Measurements from ENCODE around the gene SP5.
"Not testable (repeated sequence)": the region's sequence is repeated elsewhere in the genome, so short reads cannot be mapped to it uniquely, and the experiment has no call there.

SP5 gene

GRCh38 chr2:170711774-170712652 lies 3.1 kb upstream of the SP5 start:
- peak; percentile 23 for DNase-seq

DNA sequence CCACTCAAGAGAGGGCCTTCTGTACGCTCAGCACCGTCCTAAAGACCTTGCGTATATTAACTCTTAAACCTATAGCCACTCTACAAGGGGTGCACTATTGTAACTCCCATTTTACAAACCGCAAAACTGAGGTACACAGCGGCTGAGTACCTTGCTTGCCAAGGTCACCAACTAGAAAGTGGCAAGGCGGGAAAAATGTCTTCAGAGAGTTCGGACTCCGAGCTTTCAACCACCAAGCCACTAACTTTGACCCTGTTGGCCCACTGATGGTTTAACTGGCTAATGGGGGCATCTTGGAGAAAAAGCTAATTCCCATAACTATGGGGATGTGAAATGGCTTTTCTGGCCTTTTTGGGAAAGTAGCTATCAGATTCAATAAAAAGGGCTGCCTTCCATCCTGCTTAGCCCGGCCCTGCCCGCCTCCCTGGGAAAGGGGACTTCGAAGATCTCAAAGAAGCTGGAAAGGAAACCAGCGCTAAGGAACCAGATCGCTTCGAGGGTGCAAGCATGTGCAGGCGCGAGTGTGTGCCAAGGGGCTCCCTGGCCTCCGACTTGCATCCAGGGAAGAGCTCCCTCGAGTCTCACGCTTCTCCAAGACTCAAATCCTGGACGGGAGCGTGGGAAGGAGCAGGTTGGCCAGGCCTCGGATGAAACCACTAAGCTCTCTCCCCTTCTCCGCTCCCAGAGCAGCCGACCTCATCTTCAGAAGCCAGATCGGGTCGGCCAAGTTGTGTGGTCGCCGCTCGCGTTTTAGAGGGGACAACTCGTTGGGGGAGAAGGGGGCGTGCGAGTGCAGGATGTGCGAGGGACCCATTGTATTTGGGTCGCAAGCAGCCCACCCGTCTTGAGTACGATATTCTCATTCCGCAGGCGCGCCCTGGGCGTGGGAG lies 2.2 kb upstream of the SP5 start:
- DNase-seq, result no peak

DNA sequence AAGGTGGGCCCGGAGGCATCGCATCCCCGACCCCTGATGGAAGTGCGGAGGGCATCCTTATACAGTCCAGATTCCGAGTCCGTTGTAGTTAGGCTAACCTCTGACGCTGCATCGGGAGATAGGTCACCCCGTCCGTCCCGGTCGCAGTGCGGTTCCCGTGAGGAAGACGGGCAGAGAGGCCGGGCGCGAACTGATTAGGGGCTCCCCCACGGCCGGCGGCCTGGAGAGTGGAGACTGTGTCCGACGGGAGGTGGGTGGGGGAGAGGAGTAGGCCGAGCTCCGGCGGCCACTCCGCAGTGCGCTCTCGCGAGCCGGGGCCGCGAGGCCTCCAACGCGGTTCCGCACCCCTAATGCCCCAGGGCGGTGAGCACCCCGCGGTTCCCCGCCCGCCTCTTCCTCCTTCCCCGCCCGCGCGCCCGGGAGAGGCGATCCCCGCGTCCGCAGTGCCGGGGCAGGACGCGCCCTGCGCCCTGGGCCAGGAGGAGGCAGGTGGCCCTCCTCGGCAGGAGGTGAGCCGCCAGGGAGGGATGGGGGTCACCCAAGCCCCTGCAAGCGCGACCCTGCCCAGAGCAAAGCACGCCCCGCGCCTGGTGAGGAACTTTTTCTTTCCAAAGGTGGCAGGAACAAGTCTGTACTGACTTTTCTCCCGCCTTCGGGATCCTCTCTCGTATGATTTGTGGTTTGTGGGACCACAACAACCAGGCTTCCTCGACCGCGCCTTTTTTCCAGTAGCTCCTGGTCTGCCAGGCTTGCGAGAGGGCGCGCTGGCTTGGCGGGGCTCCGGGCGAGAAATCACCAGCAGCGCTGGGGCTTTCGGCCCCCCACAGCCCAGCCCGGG lies 1.4 kb upstream of the SP5 start:
- peak; percentile 13 for DNase-seq

- DNase-seq, result peak; percentile 12
Observed at GRCh38 chr2:170714381-170715061, 616 bp upstream of the SP5 start.

GRCh38 chr2:170715932-170716777 lies 1.0 kb downstream of the SP5 start:
- DNase-seq, result peak; percentile 14

DNA sequence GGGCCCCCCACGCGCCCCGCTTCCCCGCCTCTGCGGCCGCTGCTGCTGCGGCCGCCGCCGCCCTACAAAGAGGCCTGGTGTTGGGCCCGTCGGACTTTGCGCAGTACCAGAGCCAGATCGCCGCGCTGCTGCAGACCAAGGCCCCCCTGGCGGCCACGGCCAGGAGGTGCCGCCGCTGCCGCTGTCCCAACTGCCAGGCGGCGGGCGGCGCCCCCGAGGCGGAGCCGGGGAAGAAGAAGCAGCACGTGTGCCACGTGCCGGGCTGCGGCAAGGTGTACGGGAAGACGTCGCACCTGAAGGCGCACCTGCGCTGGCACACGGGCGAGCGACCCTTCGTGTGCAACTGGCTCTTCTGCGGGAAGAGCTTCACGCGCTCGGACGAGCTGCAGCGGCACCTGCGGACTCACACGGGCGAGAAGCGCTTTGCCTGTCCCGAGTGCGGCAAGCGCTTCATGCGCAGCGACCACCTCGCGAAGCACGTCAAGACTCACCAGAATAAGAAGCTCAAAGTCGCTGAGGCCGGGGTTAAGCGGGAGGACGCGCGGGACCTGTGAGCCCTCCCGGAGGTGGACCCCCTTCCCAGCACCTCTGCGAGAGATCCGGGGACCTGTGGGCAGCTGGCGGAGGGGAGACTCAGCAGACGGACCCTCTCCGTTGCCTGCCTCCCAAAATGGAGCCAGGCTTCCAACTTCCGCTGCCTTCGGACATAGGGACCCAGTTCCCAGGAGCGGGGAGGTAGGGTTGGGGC lies 1.9 kb downstream of the SP5 start:
- peak; percentile 31 for DNase-seq

GRCh38 chr2:170717599-170717963 lies 2.4 kb downstream of the SP5 start:
- DNase-seq, result no peak

DNA sequence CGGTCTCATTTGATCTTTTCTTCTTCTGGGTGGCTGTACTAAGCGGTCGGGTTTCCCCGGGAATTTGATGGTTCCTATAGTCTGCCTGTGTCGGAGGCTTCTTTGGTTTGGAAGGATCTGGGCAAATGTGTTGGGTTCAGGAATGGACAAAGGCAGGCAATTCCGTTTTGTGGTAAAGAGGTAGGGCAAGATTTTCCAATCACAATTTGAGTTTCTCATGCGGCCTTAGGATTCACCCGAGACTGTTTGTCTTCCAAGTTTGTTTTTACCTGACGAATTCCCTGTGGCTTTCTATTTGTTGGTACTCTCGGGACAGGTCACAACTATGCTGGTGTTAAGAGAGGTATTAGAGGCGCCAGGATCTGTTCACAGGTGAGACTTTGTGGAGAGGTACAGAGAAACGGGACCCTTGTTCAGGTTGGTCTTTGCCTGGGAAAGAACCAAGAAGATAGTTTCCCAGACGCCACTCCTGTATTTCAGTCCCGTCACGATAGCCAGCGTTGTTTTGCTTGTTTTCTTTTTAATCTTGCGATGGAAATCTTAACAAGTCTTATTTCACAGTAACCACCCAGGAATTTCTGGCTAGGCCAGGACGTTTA lies 3.0 kb downstream of the SP5 start:
- DNase-seq, result no peak

DNA sequence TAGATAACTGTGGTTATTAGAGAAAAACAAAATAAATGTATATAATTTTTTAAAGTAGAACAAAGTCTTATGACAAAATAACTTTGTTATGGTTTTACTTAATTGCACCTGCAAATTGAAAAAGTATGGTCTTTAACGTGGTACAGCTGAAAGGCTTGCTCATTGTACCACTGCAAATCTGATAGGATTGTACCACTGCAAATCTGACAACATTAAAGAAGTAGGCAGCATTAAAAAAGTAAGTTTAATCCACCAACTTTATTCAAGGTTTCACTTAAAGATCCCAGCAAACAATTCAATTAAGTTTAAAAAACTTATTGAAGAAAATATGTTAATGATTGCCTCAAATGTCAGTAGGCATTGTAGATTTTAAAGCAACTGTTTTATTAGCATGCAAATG lies 4.7 kb downstream of the SP5 start:
- no peak for DNase-seq

GRCh38 chr2:170721678-170722077 lies 6.5 kb downstream of the SP5 start:
- DNase-seq, result no peak

DNA sequence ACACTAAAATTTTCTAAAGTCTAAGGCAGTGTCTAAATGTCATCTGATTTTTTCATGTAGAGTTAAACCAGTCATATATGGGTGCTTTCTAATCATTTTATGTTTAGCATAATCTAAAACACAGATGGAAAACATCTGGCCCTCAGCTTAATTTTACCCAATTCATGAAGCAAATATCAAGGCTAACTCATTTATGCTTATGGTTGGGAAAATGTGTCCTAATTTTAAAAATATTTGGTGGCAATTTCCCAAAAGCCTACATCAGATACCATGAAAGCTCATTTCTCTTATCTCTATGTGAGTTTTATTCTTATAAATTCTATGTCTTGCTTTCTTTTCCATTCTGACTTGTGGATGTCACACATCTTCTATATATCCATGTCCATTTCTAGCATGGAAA lies 7.2 kb downstream of the SP5 start:
- no peak for DNase-seq

- DNase-seq, result no peak
Observed at GRCh38 chr2:170723446-170723958, 8.4 kb downstream of the SP5 start.

GRCh38 chr2:170733798-170734600 lies 18.9 kb downstream of the SP5 start:
- no peak for DNase-seq

GRCh38 chr2:170734601-170735000 lies 19.5 kb downstream of the SP5 start:
- DNase-seq, result not testable (repeated sequence)

- no peak for DNase-seq
Observed at GRCh38 chr2:170736628-170737027, 21.5 kb downstream of the SP5 start.

DNA sequence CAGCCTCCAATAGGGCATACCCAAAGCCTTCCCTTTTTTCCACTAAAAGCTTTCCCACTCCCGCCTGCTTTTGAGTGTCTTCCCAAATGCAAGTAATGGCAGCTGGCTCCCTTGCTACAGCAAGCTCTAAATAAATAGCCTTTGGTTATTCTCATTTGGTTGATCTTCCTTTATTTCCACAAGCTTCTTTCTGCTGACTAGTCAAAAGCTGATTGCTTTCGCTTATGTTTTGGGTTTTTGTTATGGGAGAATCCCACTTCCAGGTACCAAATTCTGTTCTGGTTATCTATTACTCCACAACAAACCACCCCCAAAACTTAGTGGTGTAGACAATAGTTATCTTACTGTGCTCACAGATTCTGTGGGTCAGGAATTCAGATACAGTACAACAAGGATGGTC lies 22.3 kb downstream of the SP5 start:
- no peak for DNase-seq

DNA sequence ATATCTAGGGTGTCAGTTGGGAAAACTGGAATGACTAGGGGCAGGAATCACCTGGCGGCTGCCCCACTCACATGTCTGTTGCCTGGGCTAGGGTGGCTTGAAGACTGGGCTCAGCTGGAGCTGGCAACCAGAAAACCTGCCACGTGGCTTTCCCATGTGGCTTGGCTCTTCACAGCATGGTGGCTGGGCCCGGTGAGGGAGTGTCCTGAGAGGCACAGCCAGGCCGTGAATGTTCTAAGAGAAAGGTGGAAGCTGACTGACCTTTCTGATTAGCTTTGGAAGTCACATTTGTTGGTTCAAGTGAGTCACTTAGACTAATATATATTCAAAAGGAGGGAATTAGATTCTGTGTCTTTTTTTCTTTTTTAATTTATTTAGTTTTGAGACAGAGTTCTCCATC lies 22.7 kb downstream of the SP5 start:
- no peak for DNase-seq

GRCh38 chr2:170739048-170739447 lies 23.9 kb downstream of the SP5 start:
- no peak for DNase-seq

GRCh38 chr2:170739507-170740046 lies 24.4 kb downstream of the SP5 start:
- DNase-seq, result no peak
